Measurements from ENCODE around the gene PARVA.

The PARVA gene

DNA sequence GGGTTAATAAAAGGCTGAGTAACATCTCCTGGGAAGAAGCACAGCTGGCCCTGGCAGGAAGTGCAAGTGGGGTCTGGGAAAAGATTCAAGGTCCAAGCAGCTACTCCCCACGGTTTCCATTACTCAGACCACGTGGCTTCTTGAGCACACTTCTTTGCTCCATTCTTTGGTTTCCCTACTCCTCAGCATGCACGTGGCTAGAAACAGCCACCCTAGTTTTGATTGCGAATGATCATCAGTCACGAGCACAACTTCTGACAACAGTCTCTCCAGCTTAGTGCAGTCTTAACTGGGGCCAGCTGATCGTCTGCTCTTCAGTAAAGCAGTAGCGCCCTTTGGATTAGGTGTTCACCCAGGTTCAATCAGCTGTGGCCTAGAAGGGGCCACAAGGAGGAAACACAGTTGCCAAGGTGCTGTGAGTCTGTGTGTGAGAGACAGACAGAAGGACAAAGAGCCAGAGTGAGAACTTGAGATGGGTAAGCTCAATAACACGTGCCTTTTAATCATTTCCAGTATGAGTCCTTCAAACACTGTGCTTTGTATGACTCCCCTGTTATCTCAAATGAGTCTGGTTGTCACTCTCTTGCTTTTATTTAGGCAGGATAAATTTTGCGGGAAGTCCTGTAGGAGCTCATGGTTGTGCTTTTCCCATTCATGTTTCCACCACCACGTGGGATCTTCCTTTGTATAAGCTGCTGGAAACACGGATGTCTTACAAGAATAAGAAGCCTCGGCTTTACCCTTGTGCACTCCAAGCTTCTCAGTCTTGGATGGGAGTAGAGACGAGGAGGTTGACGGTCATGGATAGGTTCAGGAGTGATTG is 901 bp upstream of the PARVA start:
- DNase-seq (ENCODE audit: extremely low read depth in 1 of 2, low read depth in 1 of 2), result no peak

DNA sequence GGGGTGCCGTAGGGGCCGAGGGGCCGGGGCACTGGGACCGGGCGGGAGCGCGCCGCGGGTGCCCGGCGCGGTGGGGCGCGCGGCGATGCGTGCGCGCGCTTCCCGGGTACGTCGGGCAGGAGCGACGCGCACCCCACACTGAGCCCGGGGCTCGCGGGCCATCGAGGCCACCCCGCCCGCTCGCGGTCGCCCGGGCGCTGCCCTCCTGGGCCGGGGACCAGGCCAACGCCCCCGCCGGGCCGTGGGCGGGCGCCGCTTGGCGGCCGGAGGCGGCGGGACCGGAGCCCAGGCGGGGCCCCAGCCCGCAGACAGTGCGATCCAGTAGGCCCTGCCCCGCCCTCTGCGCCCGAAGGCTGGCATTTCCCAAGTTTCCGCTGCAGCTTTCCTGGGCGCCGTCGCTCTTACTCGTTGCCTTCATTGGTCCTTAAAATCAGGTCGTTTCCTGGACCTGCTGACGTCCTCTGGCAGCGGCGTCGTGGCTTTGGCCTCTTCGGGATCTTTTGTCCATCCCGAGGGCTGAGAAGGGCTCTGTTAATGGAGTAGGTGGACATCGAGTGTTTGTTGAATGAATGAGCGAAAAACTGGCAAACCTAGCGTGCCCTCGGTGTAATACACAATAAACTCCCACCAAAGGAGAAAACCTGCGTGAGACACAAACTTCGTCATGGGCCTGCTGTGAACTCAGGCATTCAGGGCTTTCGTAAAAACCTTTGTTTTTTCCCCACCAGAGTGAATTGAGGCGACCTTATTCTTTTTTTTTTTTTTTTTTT is 638 bp downstream of the PARVA start:
- no peak for DNase-seq (ENCODE audit: extremely low read depth in 1 of 2, low read depth in 1 of 2)

DNA sequence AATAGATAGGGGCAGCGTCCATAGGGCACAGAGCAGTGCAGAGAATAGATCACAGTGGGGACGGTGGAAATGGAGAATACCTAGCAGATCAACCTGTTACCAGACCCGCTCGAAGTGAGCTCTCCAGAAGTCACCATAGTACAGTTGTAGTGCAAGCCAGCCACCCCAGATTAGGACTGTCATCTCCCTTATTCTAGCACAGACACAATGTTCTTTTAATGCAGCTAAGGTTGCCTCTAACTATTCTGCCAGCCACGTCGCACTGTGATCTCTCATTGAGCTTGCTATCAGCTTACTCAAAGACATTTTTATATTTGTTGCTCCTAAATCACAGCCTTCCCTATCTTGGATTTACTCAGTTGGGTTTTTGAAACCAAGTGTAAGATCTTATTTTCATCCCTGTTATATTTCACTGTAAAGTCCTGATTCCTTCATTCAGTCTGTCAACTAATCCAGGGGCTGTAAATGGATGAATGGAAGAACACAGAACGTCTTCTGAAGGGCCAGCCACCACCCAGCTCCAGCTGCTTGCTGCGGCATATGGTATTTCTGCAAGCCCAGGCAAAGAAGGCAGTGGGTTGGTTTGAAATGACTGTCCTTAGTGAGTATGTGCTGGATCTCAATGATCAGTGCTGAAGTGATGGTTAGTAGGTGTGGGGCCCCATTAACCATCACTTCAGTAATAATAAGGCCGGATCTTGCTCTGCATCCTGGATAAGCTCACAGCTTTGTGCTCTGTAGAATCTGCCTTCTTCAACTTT is 3.4 kb downstream of the PARVA start:
- DNase-seq (ENCODE audit: extremely low read depth in 1 of 2, low read depth in 1 of 2), result no peak

DNA sequence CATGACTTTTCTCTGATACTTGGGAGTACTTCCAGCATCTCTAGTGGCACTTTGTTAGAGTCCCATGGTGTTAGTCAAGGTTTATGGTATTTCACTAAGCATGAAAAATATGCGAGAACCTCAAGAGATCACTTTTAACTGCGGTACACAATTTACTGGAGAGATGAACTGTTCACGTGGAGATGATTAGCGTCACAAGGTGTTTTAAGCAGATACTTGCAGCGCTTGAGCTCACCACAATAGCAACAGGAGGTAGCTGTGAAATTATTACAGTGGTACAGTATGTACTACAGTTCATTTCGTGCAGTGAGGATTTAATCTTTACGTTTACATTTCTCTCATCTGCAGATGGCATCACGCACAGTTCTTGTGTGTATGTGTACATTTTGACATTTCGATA is 4.5 kb downstream of the PARVA start:
- no peak for DNase-seq (ENCODE audit: extremely low read depth in 1 of 2, low read depth in 1 of 2)

DNA sequence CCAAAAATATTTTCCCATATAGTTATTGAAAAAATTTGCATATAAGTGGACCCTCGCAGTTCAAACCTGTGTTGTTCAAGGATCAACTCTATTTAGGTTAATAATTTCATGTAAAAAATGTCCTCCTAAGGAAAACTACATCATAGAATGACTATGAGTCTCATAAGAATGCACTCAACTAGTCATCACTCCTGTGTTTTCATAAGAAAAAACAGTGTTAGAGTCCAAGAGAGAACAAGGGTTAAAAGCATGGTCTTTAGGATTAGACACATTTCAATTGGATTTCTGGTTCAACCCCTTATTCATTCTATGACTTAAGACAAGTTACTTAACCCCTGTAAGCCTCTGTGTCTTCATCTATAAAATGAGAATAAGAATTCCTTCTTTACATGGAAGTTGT is 5.1 kb downstream of the PARVA start:
- DNase-seq (ENCODE audit: extremely low read depth in 1 of 2, low read depth in 1 of 2), result no peak

DNA sequence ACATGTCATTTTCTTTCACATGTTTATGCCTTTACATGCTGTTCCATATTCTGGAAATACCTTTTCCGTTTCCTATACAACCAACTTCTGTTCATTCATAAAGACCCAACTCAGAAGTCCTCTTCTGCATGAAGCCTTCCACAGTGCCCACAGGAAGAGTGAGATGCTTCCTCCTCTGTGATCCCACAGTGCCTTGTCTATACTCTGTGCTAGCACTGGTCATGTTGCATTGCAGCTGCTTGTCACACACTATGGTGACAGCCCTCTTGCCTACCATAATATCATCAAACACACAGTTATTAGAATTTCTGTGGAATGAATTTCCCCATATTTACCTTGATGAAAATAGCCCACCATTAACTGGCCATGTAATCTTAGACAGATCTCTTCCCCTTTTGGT is 8.9 kb downstream of the PARVA start:
- no peak for DNase-seq (ENCODE audit: extremely low read depth in 1 of 2, low read depth in 1 of 2)

DNA sequence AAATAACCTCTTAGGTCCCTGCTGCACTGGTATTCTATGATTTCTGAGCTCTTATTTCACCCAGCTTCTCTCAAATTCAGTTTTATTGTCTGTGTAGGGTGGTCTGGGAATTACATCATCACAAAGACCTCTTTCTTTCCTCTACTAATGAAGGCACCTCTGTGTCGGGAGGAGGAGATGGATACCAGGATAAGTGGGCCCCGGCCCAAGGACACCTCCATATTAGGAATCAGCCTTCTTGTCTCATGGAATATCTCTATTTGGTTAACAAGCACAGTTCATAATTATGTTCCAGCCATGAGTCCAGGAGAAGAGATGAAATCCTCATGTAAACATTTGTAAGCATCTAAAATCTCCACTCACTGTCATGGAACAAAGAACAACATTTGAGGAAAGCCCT is 9.4 kb downstream of the PARVA start:
- DNase-seq (ENCODE audit: extremely low read depth in 1 of 2, low read depth in 1 of 2), result no peak

DNA sequence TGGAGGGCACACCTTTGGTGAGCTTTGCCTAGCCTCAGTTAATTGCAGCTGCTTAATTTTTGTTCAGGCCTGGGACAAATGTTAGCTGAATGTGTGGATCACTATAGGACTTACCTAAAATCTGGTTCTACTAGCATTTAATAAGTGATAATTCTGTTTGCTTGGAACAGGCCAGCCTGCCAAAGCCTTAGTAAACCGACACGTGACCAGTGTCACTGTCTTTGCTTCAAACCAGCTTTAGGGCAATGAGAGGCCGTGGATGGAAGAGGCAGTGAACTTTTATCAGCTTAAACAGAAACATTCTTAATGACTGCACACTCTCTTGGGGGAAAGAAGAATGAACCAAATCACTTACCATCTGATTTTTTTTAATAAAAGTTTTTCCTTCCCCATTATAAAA is 10.8 kb downstream of the PARVA start:
- DNase-seq (ENCODE audit: extremely low read depth in 1 of 2, low read depth in 1 of 2), result no peak

DNA sequence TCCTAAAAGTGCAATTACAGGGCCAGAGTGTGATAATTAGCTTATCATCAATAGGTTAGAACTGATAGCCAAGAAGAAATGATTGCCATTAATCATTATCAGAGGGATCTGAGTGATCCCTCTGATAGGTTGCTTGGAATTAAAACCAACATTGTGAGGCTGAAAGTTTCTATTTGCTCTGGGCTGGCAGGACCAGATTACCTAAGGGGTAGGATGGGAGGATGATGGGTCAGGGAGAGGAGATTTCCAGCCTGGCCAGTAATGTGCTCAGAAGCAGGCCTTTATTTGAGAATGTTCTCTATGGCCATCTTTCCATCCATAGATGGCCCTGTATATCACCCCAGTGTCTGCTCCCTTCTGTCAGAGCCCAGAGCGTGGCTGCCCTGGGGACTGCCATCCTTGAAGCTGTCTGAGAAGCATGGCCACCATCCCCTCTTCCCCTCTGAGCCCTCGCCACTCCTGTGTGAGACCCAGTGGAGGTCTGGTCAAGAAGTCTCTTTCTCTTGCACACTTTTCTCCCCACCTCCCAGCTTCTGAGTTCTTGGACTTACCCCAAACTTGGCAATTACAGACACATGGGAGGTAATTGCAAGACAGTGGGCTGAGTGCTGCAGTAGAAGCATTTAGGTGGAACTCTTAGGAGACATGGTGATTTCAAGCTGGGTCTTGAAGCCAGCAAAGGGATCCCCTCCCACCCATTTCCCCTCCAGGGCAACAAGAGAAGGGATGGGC is 11.7 kb downstream of the PARVA start:
- no peak for DNase-seq (ENCODE audit: extremely low read depth in 1 of 2, low read depth in 1 of 2)

DNA sequence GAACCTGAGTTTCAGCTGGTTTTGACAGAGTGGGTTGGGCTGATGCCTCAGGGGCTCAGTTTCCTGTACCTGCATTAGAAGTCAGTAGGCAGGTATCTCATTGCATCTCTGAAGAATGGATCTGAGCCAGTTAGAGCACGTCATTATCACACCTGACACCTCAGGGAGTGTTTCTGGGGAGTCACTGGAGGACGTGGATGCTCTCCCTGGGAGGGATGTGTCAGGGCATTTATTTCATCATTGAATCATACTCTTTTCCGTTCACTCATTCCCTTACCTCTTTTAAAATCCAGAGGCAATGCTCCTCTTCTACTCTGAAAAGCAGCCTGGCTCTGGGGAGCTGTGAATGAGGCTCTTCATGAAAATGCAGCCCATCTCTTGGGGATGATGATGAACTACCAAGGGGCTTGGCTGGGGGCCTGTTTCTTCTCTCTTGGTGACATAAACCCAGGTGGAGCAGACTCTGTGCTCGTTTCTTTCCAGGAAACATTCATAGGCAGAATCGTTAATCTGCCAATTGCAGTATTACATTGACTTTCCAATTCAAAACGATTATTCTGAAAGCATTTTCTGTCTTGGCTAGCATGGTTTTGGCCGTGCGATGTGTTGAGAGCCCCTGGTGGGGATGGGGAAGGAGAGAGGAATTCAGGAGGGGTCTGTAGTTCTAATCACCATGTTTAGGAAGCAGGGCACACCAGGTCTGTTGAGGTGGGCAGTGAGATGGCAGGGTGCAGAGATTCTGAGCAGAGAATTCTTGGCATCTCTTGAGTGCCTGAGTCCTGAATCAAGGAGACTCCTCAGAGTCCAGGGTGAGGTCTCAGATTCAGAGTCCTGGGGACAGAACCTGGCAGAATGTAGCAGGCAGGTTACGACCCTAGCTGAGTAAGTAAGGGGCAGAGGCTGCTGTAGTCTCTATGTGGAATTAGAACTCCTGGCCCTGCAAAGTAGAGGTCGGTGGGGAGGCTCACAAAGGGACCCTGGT is 12.6 kb downstream of the PARVA start:
- DNase-seq (ENCODE audit: extremely low read depth in 1 of 2, low read depth in 1 of 2), result no peak

DNA sequence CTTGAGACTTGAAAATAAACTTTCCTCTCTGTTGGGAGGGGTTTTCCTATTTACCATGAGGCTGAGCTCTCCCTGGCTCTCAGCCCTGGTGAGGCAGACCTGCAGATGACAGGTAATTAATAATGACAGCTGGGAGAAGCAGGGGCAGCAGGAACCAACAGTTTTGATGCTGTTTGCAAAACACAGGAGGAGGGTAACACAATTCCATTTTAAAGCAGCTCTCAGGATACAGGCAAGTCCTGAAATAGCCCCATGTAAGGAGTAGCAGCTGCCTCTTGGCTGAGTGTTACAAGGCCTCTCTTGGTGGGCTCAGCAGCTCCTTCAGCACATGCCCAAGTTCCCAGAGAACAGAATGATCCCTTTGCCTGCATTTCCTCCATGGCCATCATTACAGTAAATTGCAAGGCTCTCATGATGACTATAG is 13.3 kb downstream of the PARVA start:
- no peak for DNase-seq (ENCODE audit: extremely low read depth in 1 of 2, low read depth in 1 of 2)

DNA sequence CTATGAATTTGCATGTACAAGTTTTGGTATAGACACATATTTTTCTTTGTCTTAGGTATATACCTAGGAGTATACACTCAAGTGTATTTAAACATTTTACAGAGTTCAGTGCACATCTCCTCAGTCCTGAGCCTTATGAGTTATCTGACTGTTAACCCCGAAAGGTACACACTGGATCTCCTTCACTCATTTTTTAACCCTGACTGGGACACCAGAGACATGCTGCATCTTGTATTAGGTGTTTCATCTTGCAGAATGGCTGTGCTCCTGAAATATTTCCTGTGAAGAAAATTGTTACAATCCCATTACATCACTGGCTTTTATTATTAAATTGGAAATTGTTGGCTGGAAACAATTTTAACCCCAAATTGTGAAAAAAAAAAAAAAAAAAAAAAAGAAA is 15.3 kb downstream of the PARVA start:
- DNase-seq (ENCODE audit: extremely low read depth in 1 of 2, low read depth in 1 of 2), result no peak

DNA sequence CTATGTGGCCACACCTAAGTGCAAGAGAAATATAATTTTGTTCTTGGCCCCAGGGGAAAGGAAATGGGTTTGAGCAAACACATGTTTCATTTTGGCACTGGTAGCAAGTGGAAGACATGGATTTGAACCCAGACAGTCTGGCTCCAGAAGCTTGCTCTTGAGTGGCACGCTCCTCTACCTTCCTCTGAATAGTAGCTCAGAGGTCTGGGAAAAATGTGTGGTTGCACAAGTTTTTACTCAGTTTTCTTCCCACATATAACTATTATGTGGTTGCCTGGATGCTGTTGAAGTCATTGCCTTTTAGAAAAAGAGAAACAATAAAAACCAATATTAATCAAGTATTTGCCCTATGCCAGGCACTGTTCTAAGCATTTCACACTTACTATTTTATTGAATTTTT is 16.3 kb downstream of the PARVA start:
- DNase-seq (ENCODE audit: extremely low read depth in 1 of 2, low read depth in 1 of 2), result no peak

DNA sequence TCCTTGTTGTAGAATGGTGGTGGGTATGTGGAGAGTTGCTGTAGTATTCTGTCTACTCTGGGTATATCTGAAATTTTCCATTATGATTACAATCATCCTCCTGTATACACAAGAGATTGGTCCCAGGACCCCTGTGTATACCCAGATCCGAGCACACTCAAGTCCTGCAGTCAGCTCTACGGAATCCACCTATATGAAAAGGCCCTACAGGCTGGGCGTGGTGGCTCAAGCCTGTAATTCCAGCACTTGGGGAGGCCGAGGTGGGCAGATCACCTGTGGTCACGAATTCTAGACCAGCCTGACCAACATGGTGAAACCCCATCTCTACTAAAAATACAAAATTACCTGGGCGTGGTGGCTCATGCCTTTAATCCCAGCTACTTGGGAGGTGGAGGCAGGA is 17.2 kb downstream of the PARVA start:
- no peak for DNase-seq (ENCODE audit: extremely low read depth in 1 of 2, low read depth in 1 of 2)

DNA sequence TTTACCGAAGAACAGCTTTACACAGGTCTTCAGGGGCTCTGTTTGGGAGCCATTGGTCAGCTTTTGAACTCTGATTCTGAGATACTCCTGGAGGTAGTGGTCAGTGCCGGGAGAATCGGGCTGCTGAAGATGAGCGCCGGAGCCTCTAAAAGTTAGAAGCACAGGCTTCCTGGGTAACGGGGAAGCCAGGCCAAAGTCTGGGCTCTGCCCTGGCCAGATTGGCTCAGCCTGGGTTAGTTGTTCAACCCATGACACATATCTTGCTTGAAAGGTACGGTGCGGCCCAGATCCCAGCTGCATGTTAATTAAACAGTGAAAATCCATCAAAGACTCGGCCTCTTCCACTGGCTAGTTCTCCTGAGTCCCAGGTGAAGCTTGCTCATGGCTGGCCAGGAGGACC is 18.0 kb downstream of the PARVA start:
- DNase-seq (ENCODE audit: extremely low read depth in 1 of 2, low read depth in 1 of 2), result no peak

DNA sequence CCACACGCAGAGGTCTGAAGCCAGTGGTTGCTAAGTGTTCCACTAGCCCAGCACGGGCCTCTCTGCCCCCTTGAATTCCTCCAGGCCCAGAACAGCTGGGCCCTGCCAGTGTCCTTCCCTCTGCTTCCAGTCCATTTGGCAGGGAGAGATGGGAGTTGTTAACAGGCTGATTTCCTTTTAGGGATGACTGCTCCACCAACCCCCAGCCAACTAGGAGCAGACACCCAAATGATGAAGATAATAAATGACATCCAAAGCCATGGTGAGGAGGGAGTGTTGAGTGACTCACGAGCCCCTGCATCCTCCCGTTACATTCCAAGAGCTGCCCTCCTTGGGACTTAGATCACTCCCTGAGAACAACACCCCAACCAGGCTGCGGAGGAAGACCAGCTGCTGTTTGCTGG is 20.6 kb downstream of the PARVA start:
- DNase-seq (ENCODE audit: extremely low read depth in 1 of 2, low read depth in 1 of 2), result no peak

DNA sequence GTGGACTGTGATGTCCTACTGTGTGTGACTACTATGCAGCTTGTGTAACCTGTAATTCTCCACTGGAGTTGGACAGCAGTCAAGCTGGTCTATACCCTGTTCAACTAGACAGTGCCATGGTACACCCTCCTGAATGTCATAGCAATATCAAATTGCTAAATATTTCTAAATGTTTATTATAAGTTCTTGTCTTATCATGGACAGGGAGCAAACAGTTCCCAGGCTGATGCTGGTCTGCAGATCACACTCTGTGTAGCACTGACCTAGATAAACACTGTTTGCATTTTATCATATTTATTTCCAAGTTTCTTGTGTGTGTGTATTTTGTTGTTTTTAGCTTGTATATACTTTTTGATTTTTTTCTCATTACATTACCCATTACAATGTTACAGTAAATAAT is 22.0 kb downstream of the PARVA start:
- DNase-seq (ENCODE audit: extremely low read depth in 1 of 2, low read depth in 1 of 2), result no peak

DNA sequence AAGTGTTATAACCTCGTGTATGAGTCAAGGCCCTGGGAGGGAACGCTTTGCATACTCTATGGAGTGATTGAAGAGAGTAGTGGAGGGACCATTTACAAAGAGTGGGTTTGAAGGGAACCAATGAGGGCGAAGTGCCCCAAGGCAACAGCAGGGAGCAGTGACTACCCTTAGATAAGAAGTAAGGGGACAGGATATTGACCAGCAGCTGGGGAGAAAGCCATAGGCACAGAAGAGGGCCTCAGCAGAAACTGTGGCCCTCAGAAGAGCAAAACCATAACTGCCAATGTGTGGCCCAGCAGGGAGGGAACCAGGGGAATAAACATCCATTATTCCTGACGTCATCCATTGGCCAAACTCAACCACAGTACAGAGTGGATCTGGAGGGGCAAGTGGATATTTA is 24.7 kb downstream of the PARVA start:
- DNase-seq (ENCODE audit: extremely low read depth in 1 of 2, low read depth in 1 of 2), result no peak

DNA sequence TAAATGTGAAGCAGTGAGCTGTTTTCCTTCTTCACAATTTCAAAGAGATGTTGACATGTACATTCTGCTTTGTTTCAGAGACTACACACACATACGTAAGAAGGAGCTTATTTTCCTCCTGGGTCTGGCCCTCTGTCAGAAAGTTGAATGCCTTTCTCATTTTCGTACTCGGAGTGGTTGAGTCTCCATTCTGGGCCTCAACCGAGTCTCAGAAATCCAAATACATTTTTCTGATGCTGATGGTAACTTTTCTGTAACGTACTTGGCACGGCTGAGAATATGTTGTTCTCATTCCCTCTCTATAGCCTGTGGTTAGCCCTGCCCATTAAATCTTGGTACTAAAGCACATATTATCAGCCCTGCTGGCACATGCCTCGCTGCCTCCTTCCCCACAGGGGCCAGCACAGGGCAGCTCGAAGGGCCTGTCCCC is 25.3 kb downstream of the PARVA start:
- DNase-seq (ENCODE audit: extremely low read depth in 1 of 2, low read depth in 1 of 2), result no peak

All from stimulated activated CD8-positive, alpha-beta memory T cell treated with anti-CD3 and anti-CD28 coated beads, Interleukin-7, amount 100 ng/mL, for 48 hours (primary cell).